GM19324 (cell line): ENCODE results near the gene LTB4R2.

ENCODE experiments used
- ATAC-seq: cut with Tn5 transposase; IDR thresholded peaks from one replicate; pipeline ENCODE4 v1.9.1; 2021; ENCODE audit warnings: mild to moderate bottlenecking, moderate library complexity; ENCODE audit not compliant: unreplicated experiment, low FRiP score

The LTB4R2 gene

GRCh38 chr14:24277071-24277470 lies 32.9 kb upstream of the LTB4R2 start:
- ATAC-seq = no peak

- ATAC-seq = no peak
These were observed 32.2 kb upstream of the LTB4R2 start for GRCh38 chr14:24277606-24278321.

- no peak for ATAC-seq
These were observed 31.5 kb upstream of the LTB4R2 start for GRCh38 chr14:24278424-24278823.

- no peak for ATAC-seq
These were observed 30.4 kb upstream of the LTB4R2 start for GRCh38 chr14:24279301-24280186.

- no peak for ATAC-seq
These were observed 29.0 kb upstream of the LTB4R2 start for GRCh38 chr14:24280797-24281460.

GRCh38 chr14:24281636-24282035 lies 28.3 kb upstream of the LTB4R2 start:
- no peak for ATAC-seq

GRCh38 chr14:24282736-24283135 lies 27.2 kb upstream of the LTB4R2 start:
- ATAC-seq = no peak

GRCh38 chr14:24283796-24284460 lies 26.0 kb upstream of the LTB4R2 start:
- ATAC-seq = no peak

- ATAC-seq = no peak
These were observed 25.4 kb upstream of the LTB4R2 start for GRCh38 chr14:24284501-24285035.

- no peak for ATAC-seq
These were observed 24.6 kb upstream of the LTB4R2 start for GRCh38 chr14:24285351-24285750.

GRCh38 chr14:24286996-24287395 lies 22.9 kb upstream of the LTB4R2 start:
- no peak for ATAC-seq

- ATAC-seq = no peak
These were observed 20.2 kb upstream of the LTB4R2 start for GRCh38 chr14:24289649-24290280.

- no peak for ATAC-seq
These were observed 19.2 kb upstream of the LTB4R2 start for GRCh38 chr14:24290746-24291145.

- no peak for ATAC-seq
These were observed 18.4 kb upstream of the LTB4R2 start for GRCh38 chr14:24291446-24292117.

GRCh38 chr14:24292118-24292807 lies 17.7 kb upstream of the LTB4R2 start:
- ATAC-seq = no peak

- no peak for ATAC-seq
These were observed 16.4 kb upstream of the LTB4R2 start for GRCh38 chr14:24293525-24293924.

- ATAC-seq = peak; percentile 44
These were observed 13.4 kb upstream of the LTB4R2 start for GRCh38 chr14:24296341-24297157.
